ENCODE measurements around the gene IGF1.
"Not testable (repeated sequence)": the region's sequence is repeated elsewhere in the genome, so short reads cannot be mapped to it uniquely, and the experiment has no call there.

Gene IGF1

GRCh38 chr12:102364709-102365108, 115.7 kb downstream of the IGF1 start:
- Histone ChIP-seq H3K4me1 (no peaks in the 10 kb centered on the region), H3K4me3 (no peak overlapping the region), H3K9me3 (no peaks in the 10 kb centered on the region), H3K27me3 (ENCODE audit: low read depth) (0 out of 2 replicates have a peak, but pooled peaks cover 2% of the 10 kb centered on the region), H3K36me3 (replicated peaks) (no peaks in the 10 kb centered on the region)
- no peak for DNase-seq (ENCODE audit: low spot score in 2 of 2)
- in situ Hi-C loops (cut with MboI; ENCODE audit: low sequenced_read_pairs) = no loop called here

DNA sequence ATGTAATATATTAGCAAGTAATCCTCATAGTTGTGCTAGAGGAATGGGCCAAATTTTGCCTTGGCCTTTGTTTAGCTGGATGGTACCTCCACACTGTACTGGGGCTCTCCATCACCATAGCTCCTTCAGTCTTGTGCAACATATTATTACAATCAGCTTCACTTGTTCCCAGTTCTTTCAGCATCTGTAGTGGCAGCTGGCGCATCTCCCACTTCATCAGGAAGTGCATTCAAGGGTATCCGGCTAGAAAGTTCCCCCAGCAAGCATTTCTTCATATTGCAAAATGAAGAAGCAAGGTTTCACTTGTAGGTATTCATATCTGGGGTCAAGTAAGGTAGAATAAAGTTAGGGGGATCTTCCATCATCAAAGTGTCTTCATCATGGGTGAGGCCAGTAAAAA, 123.7 kb downstream of the IGF1 start:
- Histone ChIP-seq H3K4me3 (no peak overlapping the region), H3K9me3 (no peaks in the 10 kb centered on the region), H3K27me3 (ENCODE audit: low read depth) (no peaks in the 10 kb centered on the region), H3K36me3 (replicated peaks) (no peaks in the 10 kb centered on the region), H3K4me1 (no peaks in the 10 kb centered on the region)
- in situ Hi-C loops (cut with MboI; ENCODE audit: low sequenced_read_pairs) = no loop called here
- DNase-seq (ENCODE audit: low spot score in 2 of 2) = no peak

- not testable (repeated sequence) for DNase-seq (ENCODE audit: low spot score in 2 of 2); H3K4me3 ChIP-seq; H3K27me3 ChIP-seq (ENCODE audit: low read depth)
These were observed 126.1 kb downstream of the IGF1 start for GRCh38 chr12:102354281-102354680.

GRCh38 chr12:102351322-102351721, 129.0 kb downstream of the IGF1 start:
- no peak overlapping the region for H3K4me3 ChIP-seq
- no peaks in the 10 kb centered on the region for H3K27me3 ChIP-seq (ENCODE audit: low read depth)
- no peak for DNase-seq (ENCODE audit: low spot score in 2 of 2)
- H3K9me3 ChIP-seq = no peaks in the 10 kb centered on the region
- H3K36me3 ChIP-seq (replicated peaks) = no peaks in the 10 kb centered on the region
- in situ Hi-C loops (cut with MboI; ENCODE audit: low sequenced_read_pairs) = no loop called here
- H3K4me1 ChIP-seq = no peaks in the 10 kb centered on the region

More at GRCh38 chr12:102354281-102354680, 126.1 kb downstream of the IGF1 start:
- H3K4me1 ChIP-seq; H3K9me3 ChIP-seq; H3K36me3 ChIP-seq (replicated peaks); in situ Hi-C loops (cut with MboI; ENCODE audit: low sequenced_read_pairs): not testable (repeated sequence)

- no peaks in the 10 kb centered on the region for H3K36me3 ChIP-seq (replicated peaks)
- no peaks in the 10 kb centered on the region for H3K9me3 ChIP-seq
- no peaks in the 10 kb centered on the region for H3K27me3 ChIP-seq (ENCODE audit: low read depth)
- no peak overlapping the region for H3K4me3 ChIP-seq
- in situ Hi-C loops (cut with MboI; ENCODE audit: low sequenced_read_pairs) = no loop called here
- no peaks in the 10 kb centered on the region for H3K4me1 ChIP-seq
- no peak for DNase-seq (ENCODE audit: low spot score in 2 of 2)
These were observed 130.3 kb downstream of the IGF1 start for GRCh38 chr12:102350070-102350469.

DNA sequence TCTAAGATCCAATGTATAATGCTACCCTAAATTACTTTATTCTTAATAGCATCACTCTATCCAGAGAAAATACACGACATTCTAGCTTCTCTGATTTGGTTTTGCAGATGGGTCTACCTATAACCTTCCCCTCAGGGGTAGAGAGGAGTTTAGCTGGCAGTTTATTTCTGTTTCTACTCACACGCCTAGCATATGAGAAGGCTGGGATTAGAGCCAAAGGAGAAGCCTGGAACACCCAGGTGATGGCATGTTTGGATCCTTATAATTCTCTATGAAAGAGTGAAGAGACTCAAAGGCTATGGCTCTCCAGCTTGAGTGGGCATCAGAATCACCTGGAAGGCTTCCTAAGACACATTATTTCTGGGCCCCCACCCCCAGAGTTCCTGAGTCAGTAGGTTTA, 131.3 kb downstream of the IGF1 start:
- H3K4me3 ChIP-seq = no peak overlapping the region
- DNase-seq (ENCODE audit: low spot score in 2 of 2) = no peak
- no peaks in the 10 kb centered on the region for H3K36me3 ChIP-seq (replicated peaks)
- H3K9me3 ChIP-seq = no peaks in the 10 kb centered on the region
- H3K4me1 ChIP-seq = no peaks in the 10 kb centered on the region
- in situ Hi-C loops (cut with MboI; ENCODE audit: low sequenced_read_pairs) = no loop called here
- no peaks in the 10 kb centered on the region for H3K27me3 ChIP-seq (ENCODE audit: low read depth)

- Histone ChIP-seq H3K9me3 (no peaks in the 10 kb centered on the region), H3K27me3 (ENCODE audit: low read depth) (no peaks in the 10 kb centered on the region), H3K4me1 (no peaks in the 10 kb centered on the region), H3K4me3 (no peak overlapping the region), H3K36me3 (replicated peaks) (no peaks in the 10 kb centered on the region)
- no peak for DNase-seq (ENCODE audit: low spot score in 2 of 2)
- in situ Hi-C loops (cut with MboI; ENCODE audit: low sequenced_read_pairs) = no loop called here
These were observed 132.6 kb downstream of the IGF1 start for GRCh38 chr12:102347811-102348210.

All from HAP-1 (cell line).